GM18520 (cell line): Measurements from ENCODE around the gene SKAP1.
"Not testable (repeated sequence)": the region's sequence is repeated elsewhere in the genome, so short reads cannot be mapped to it uniquely, and the experiment has no call there.

Experiments used
- ATAC-seq: cut with Tn5 transposase; IDR thresholded peaks from one replicate; pipeline ENCODE4 v1.9.1; 2021; ENCODE audit not compliant: unreplicated experiment

The SKAP1 gene

GRCh38 chr17:48373883-48374282 is 56.1 kb downstream of the SKAP1 start:
- ATAC-seq, result no peak

- ATAC-seq, result no peak
Measured at GRCh38 chr17:48373130-48373830, 56.7 kb downstream of the SKAP1 start.

GRCh38 chr17:48368967-48369366 is 61.0 kb downstream of the SKAP1 start:
- not testable (repeated sequence) for ATAC-seq

- no peak for ATAC-seq
Measured at GRCh38 chr17:48368352-48368908, 61.6 kb downstream of the SKAP1 start.

DNA sequence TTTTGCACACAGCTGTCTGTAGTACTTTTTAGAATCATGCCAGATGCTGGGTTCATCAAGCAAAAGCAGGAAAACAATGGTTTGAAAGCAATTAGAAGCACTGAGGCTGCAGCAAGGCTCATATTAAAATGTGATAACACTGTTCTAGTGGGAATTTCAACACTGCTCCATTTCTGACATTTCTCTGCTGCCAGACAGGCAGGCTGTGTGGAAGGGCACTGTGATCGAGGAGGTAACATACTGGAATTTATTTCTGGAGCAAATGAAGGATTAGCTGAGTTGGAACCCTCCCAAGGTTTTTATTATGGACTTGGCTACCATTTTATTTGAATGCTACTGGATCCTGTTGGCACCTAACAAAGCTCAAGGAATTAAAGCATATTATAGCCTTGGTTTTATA is 66.9 kb downstream of the SKAP1 start:
- ATAC-seq, result no peak

DNA sequence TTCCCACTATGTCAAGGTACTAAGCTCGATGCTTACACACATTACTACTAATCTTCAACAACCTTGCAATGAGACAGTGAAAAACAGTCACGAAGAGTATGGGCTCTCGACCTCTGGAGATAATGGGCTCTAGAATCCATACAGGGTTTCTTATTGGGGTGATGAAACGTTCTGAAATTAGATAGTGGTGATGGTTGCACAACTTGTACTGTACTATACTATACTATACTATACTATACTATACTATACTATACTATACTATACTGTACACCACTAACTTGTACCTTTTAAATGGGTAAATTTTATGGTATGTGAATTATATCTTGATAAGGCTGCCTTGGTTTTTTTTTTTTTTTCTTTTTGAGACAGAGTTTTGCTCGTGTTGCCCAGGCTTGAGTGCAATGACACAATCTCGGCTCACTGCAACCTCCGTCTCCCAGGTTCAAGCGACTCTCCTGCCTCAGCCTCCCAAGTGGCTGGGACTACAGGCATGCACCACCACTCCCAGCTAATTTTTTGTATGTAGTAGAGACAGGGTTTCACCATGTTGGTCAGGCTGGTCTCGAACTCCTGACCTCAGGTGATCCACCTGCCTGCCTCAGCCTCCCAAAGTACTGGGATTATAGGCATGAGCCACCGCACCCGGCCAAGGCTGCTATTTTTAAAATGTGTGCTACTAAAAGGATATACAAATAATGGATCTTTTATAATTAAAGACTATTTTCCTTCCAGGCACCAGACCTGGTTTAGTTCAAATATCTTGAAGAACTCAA is 69.0 kb downstream of the SKAP1 start:
- ATAC-seq, result not testable (repeated sequence)

- ATAC-seq, result no peak
Measured at GRCh38 chr17:48357779-48358602, 72.0 kb downstream of the SKAP1 start.

DNA sequence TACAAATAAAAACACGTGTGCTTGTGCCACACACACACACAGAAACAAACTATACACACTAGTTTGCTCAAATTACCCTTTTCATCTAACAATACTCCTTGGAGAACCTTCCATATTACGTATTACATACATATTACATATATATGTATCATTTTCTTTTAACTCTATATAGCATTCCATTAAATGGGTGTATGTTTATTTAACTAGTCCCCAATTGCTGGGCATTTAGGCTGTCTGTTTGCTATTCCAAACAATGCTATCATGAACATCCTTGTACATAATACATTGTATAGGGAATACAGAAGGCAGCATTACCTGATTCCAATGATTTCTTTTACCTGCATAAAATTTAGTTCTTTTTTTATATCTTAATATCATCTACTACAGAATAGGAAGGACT is 73.1 kb downstream of the SKAP1 start:
- ATAC-seq, result no peak

- ATAC-seq, result no peak
Measured at GRCh38 chr17:48352630-48353029, 77.4 kb downstream of the SKAP1 start.

- ATAC-seq, result no peak
Measured at GRCh38 chr17:48351911-48352332, 78.1 kb downstream of the SKAP1 start.

- no peak for ATAC-seq
Measured at GRCh38 chr17:48348352-48348751, 81.7 kb downstream of the SKAP1 start.

DNA sequence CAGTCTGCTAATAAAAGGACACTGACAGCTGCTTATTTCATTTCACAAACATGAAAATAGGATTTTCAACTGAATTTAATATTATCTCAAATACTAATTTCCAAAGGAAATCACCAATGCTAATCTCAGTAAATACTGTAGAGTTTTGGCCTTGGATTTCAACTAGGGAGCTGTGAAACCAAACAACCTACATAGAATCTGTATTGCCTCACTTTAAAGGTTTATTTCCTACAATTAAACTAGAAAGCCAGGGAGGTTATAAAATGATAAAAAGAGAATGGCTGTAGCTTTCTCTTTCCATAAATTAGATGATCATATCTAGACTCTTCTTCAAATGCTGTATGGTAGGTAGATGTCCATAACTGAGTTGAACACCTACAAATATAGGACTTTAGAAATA is 82.8 kb downstream of the SKAP1 start:
- no peak for ATAC-seq

GRCh38 chr17:48344251-48344650 is 85.8 kb downstream of the SKAP1 start:
- ATAC-seq, result no peak

GRCh38 chr17:48340916-48341315 is 89.1 kb downstream of the SKAP1 start:
- no peak for ATAC-seq

DNA sequence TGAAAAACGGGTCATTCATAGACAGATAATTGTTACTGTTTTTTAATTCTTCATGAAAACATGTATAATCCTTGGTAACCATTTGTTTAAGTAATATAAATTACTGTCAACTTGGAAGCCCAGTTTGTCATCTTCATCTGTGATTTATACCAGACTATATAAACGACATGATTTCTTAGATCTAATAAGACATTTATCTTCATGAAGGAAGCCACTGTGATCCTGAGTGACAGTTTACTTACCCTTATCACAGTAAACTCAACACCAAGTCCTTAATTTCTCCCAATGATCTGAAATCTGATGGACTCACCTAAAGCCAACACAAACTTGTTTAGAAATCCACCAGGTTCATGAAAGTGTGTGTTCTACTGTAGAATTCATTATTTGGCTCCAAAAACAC is 91.3 kb downstream of the SKAP1 start:
- ATAC-seq, result no peak

DNA sequence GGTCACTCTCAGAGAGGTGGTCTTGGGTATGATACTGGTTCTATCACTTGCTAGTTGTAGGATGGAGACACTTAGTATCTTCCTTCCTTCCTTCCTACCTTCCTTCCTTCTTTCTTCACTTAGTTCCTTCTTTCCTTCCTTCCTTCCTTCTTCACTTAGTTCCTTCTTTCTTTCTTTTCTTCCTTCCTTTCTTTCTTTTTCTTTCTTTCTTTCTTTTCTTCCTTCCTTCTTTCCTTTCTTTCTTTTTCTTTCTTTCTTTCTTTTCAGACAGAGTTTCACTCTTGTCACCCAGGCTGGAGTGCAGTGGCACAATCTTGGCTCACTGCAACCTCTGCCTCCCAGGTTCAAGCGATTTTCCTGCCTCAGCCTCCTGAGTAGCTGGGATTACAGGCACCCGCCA is 92.1 kb downstream of the SKAP1 start:
- ATAC-seq, result not testable (repeated sequence)

GRCh38 chr17:48336986-48337385 is 93.0 kb downstream of the SKAP1 start:
- no peak for ATAC-seq

GRCh38 chr17:48335858-48336500 is 94.0 kb downstream of the SKAP1 start:
- no peak for ATAC-seq

DNA sequence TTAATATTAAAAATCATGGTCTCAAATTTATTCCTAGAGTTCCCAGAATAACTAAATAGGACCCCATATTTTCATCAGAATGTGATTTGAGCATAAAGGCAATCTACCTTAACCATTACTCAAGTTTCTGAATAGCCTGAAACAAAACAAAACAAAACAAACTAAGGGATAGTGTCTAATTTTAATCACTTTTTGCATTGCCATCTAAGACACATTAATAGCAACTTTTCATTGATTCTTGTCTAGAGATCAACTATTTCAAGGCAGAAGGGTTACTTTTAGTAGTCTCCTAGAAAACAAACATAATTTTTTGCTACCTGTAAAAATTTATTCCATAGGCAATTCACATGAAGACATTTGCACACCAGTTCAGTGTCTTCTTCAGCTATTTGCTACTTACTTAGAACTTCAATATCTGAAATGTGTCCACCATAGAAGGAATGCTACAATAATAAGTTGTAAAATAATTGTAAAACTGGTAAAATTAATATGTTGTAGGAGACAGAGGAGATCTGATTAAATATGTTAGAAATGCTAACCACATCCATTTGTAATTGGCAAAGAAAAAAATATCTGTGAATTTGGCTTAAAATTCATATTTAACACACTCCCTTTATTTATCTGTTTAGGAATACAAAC is 94.7 kb downstream of the SKAP1 start:
- no peak for ATAC-seq

DNA sequence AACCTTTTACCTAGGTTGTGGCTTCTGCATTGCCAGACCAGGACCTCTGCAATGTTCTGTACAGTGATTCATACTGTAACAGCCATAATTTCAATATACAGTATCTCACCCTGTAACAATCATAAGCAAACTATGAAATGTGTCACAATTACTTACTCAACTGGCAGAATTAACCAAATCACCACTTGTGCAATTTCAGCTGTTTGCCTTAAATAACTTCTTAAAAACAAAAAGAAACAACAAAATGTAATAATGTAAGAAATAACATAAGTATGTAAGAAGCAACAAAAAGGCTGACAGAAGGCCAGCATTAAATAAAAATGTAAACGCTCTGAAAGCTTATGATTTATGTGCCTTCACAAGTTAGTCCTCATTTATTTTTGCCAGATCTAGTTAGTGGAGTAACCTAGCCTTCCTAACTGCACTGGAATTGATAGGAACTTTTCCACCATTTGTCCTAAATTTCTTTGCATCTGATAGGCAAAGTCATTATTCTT is 96.9 kb downstream of the SKAP1 start:
- ATAC-seq, result no peak
